Subcutaneous abdominal adipose tissue (tissue), 5 donors: ENCODE data around the gene SBK1.
"Not testable (repeated sequence)": the region's sequence is repeated elsewhere in the genome, so short reads cannot be mapped to it uniquely, and the experiment has no call there.

Experiments used
- H3K27ac ChIP-seq: one replicate; pipeline ENCODE4 v1.7.0; 2013; ENCODE audit warnings: low read depth, mild to moderate bottlenecking, inconsistent platforms, low read length, moderate library complexity
- H3K27me3 ChIP-seq, 5 donors: one replicate each; pipeline ENCODE4 v1.7.0; 2013; ENCODE audit warnings: low read length in 5 of 5, inconsistent platforms in 1 of 5; ENCODE audit not compliant: control insufficient read depth in 5 of 5, insufficient read depth in 4 of 5
- H3K36me3 ChIP-seq, 5 donors: one replicate each; pipeline ENCODE4 v1.7.0; 2013; ENCODE audit warnings: low read length in 5 of 5; ENCODE audit not compliant: control insufficient read depth in 5 of 5, insufficient read depth in 5 of 5
- H3K4me1 ChIP-seq, 5 donors: one replicate each; pipeline ENCODE4 v1.7.0; 2013; ENCODE audit warnings: low read length in 5 of 5, mild to moderate bottlenecking in 3 of 5, moderate library complexity in 1 of 5; ENCODE audit not compliant: control insufficient read depth in 5 of 5, insufficient read depth in 5 of 5
- H3K4me3 ChIP-seq, 5 donors: one replicate each; pipeline ENCODE4 v1.7.0; 2013; ENCODE audit warnings: low read length in 5 of 5, low read depth in 1 of 5
- H3K9ac ChIP-seq, 5 donors: one replicate each; pipeline ENCODE4 v1.7.0; 2013; ENCODE audit warnings: low read length in 5 of 5, mild to moderate bottlenecking in 4 of 5, moderate library complexity in 3 of 5
- H3K9me3 ChIP-seq, 5 donors: one replicate each; pipeline ENCODE4 v1.7.0; 2013; ENCODE audit warnings: low read length in 5 of 5; ENCODE audit not compliant: control insufficient read depth in 5 of 5
- donor health status: healthy.
- donor health status: healthy.
- donor health status: healthy.
- donor health status: healthy.
- donor health status: healthy.

SBK1 gene

DNA sequence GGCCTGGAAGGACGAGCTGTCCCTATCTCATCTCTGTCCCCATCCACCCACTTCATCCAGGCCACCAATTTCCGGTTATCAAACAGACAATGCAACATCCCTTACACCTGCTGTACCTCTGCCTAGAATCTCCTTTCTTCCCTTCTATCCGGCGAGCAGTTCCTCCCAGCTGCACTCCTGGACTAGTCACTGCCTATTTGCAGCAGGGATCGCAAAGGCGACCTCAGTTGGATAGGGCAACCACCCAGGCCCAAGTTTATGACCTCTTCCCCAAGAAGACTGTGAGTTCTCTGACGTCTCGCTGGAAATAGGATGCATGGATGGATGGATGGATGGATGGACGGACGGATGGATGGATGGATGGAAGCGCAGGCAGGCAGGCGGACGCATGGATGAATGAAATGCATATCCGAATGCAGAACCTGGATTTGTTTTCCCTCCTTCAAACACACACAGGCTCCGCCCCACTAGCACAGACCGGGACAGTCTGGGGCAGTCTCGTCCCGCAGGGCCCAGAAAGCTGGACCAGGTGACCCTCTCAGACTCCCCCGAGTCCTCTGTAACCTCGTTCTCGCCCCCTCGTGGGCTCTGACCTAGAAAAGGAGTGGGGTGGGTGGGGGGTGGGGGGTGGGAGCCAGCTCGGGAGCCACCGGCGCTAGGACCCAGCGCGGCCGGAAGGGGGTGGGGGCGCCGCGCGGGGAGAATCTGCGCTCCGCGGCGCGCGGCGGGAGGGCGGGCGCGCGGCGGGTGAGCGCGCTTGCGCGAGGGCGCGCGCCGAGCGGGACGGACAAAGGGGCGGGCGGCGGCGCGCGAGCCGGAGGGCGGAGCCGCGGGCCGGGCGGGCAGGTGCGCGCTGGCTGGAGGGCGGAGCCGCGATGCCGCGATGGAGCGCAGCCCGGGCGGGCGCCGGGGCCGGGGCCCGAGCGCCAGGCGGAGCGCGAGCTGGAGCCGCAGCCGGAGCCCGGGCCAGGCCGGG is at the start of gene SBK1:
TSS of gene SBK1 (plus strand) at position 875 of the 976 bp plus-strand sequence. CDS start 24,867 bp downstream, outside the sequence.
- no peak within 1 kb of the TSS for H3K27ac ChIP-seq
- peak within 1 kb of the TSS; percentile 56 to 66 (median 62) for H3K4me3 ChIP-seq
- H3K9me3 ChIP-seq, result no peaks in the 10 kb centered on the region
- peaks cover 2 to 18% (median 12%) of the 10 kb centered on the region in 5 donors for H3K4me1 ChIP-seq
- peaks cover 3 to 32% (median 24%) of the 10 kb centered on the region in 5 donors for H3K27me3 ChIP-seq
- peak within 1 kb of the TSS in 2 of 5 donors; percentile 26 to 37 for H3K9ac ChIP-seq
- no peaks in the 10 kb centered on the region for H3K36me3 ChIP-seq

DNA sequence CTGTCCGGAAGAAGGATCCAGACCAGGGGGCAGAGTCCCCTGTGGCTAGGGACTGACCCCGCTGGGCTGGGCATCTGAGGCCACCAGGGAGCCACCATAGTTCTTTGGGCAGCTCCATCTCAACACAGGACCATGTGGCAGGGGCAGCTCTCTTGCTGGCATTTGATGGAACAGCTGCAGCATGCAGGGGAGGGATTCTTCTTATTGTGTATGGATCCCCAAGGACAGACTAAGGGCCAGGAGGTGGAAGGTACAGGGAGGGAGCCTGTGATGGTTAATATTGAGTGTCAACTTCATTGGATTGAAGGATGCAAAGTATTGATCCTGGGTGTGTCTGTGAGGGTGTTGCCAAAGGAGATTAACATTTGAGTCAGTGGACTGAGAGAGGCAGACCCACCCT is 42.8 kb upstream of the SBK1 start:
- not testable (repeated sequence) for H3K9ac ChIP-seq, H3K27me3 ChIP-seq, H3K4me3 ChIP-seq, H3K4me1 ChIP-seq, H3K27ac ChIP-seq, H3K36me3 ChIP-seq
- peaks cover 0 to 14% (median 10%) of the 10 kb centered on the region in 5 donors for H3K9me3 ChIP-seq

DNA sequence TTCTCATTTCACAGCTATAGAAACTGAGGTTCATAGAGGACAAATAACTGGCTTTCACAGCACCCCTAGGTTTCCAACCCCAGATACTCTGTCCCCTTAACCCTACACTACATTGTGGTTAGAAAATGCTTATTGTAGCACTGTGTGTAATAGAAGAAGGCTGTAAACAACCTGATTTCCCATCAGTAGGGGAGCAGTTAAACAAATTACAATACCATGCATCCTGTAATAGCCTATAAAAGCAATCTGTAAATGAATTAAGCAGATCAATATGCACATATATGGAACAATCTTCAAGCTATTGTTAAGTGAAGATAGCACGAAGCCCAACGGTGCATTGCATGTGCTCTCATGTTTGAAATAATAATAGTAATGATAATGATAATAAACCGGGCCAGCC is 41.3 kb upstream of the SBK1 start:
- Histone ChIP-seq H3K9ac (no peak overlapping the region), H3K36me3 (no peaks in the 10 kb centered on the region), H3K4me1 (no peaks in the 10 kb centered on the region), H3K4me3 (no peak overlapping the region), H3K27me3 (no peaks in the 10 kb centered on the region), H3K9me3 (peaks cover 0 to 14% (median 10%) of the 10 kb centered on the region in 5 donors), H3K27ac (no peak overlapping the region)

- Histone ChIP-seq H3K4me3 (no peak overlapping the region), H3K36me3 (no peaks in the 10 kb centered on the region), H3K27ac (no peak overlapping the region), H3K9me3 (peaks cover 0 to 14% (median 10%) of the 10 kb centered on the region in 5 donors), H3K9ac (no peak overlapping the region), H3K27me3 (peaks cover 7 to 18% (median 10%) of the 10 kb centered on the region in 5 donors), H3K4me1 (peaks cover 0 to 8% (median 0%) of the 10 kb centered on the region in 5 donors)
Observed at GRCh38 chr16:28254158-28254557, 38.2 kb upstream of the SBK1 start.

GRCh38 chr16:28255838-28256237 is 36.5 kb upstream of the SBK1 start:
- no peak overlapping the region for H3K9ac ChIP-seq
- H3K27me3 ChIP-seq, result peaks cover 14 to 29% (median 22%) of the 10 kb centered on the region in 5 donors
- no peak overlapping the region for H3K27ac ChIP-seq
- H3K36me3 ChIP-seq, result no peaks in the 10 kb centered on the region
- peaks cover 0 to 14% (median 10%) of the 10 kb centered on the region in 5 donors for H3K9me3 ChIP-seq
- H3K4me3 ChIP-seq, result no peak overlapping the region
- peaks cover 0 to 8% (median 0%) of the 10 kb centered on the region in 5 donors for H3K4me1 ChIP-seq

DNA sequence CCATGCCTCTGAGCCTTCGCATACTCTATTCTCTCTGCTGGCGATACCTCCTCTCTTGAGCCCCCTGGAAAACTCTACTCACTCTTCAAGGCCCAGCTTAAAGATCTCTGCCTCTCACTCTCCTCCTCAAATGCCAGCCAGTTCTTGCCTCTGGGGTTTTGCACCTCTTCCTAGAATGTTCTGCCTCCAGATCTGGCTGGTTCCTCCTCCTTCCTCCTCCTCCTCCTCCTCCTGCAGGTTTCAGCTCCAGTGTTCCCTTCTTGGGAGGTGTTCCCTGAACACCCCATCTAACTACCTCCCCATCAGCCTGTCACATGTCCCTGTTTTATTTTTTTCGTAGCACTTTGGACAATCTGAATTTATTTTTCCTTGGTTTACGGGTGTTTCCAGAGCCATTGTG is 35.1 kb upstream of the SBK1 start:
- Histone ChIP-seq H3K27ac (no peak overlapping the region), H3K27me3 (peaks cover 21 to 37% (median 27%) of the 10 kb centered on the region in 5 donors), H3K9ac (no peak overlapping the region), H3K4me1 (peaks cover 0 to 8% (median 0%) of the 10 kb centered on the region in 5 donors), H3K4me3 (no peak overlapping the region), H3K36me3 (no peaks in the 10 kb centered on the region), H3K9me3 (peaks cover 0 to 10% (median 6%) of the 10 kb centered on the region in 5 donors)

- peaks cover 21 to 39% (median 29%) of the 10 kb centered on the region in 5 donors for H3K27me3 ChIP-seq
- H3K4me1 ChIP-seq, result peaks cover 0 to 8% (median 0%) of the 10 kb centered on the region in 5 donors
- no peak overlapping the region for H3K27ac ChIP-seq
- no peak overlapping the region for H3K4me3 ChIP-seq
- H3K9ac ChIP-seq, result no peak overlapping the region
- no peaks in the 10 kb centered on the region for H3K36me3 ChIP-seq
- H3K9me3 ChIP-seq, result peaks cover 3 to 8% (median 7%) of the 10 kb centered on the region in 5 donors
Observed at GRCh38 chr16:28258567-28258966, 33.8 kb upstream of the SBK1 start.

DNA sequence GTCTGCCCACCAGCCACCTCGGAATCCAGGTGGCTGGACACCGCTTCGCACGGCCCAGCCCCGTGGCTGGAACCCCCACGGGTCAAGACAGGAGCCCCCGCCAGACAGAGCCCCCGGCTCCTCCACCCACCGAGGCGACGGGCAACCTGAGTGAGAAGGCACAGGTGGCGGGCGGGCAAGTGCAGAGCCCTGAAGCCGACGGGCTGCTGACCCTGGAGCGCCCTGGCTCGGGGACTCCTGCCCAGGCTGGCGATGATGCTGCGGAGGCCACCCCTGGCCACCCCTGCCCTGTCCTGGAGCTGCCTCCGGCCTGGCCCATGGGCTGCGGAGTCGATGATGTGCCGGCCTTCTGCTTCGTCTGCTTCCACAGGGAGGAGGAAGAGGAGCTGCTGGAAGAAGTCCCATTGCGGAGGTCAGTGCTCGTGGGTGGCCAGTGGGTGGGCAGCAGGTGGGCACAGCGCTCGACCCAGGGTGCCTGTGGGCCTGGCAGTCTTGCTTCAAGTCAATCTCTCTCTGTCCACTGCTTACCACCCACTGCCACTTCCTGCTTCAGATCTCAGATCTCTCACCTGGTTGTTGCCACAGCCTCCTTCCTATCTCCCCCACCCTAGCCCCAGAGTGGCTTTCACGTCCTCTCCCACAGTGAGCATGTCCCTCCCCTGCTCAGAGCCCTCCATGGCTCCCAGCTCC is 33.1 kb upstream of the SBK1 start:
- no peak overlapping the region for H3K4me3 ChIP-seq
- H3K27me3 ChIP-seq, result peaks cover 21 to 39% (median 29%) of the 10 kb centered on the region in 5 donors
- no peak overlapping the region for H3K9ac ChIP-seq
- H3K9me3 ChIP-seq, result peaks cover 3 to 8% (median 7%) of the 10 kb centered on the region in 5 donors
- no peak overlapping the region for H3K27ac ChIP-seq
- peaks cover 0 to 8% (median 0%) of the 10 kb centered on the region in 5 donors for H3K4me1 ChIP-seq
- H3K36me3 ChIP-seq, result no peaks in the 10 kb centered on the region

DNA sequence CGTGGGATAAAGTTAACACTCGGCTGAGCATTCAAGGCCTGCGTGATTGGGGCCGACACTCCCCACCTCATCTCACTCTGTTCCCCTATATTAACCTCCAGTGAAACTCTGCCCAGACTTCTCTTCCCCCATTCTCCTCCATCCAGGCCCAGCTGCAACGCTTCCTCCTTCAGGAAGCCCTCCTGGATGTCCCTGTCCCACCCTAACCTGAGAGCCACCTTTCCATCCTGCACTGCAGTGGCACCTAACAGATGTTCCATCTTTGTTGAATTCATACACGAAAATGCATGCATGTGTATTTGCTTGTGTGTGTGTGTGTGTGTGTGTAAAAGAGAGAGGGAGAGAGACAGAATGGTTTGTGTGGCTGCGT is 32.6 kb upstream of the SBK1 start:
- H3K9me3 ChIP-seq, result peaks cover 3 to 8% (median 7%) of the 10 kb centered on the region in 5 donors
- no peak overlapping the region for H3K4me3 ChIP-seq
- H3K36me3 ChIP-seq, result no peaks in the 10 kb centered on the region
- H3K4me1 ChIP-seq, result peaks cover 0 to 8% (median 0%) of the 10 kb centered on the region in 5 donors
- H3K27ac ChIP-seq, result no peak overlapping the region
- H3K9ac ChIP-seq, result no peak overlapping the region
- peaks cover 21 to 39% (median 29%) of the 10 kb centered on the region in 5 donors for H3K27me3 ChIP-seq
